ENCODE data around the gene OPCML. TPM values are rescaled to one million over a fixed set of nuclear protein-coding genes. Genes with fewer than 3 reads are reported as not detected.

OPCML gene
- total RNA-seq, 1 donor from 2014 or later: 1.2 TPM

DNA sequence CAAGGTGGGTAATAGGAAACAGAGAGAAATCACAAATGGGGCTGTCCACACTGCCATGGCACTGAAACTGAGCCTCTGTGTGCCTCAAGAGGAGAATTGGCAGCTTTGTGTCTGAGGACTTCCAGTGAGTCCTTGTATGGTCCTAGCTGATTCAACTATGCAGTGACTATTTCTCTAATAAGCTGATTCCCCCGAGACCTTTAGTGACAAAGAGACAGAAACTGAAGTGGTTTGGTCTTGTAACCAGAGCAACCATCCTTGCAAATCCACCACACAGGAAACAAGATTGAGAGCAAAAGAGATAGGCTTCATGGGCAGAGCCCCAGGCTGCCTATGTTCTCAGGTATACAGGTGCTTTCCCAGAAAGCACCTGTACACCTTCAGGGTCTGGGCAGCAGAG, 1123.4 kb downstream of the OPCML start:
- DNase-seq (ENCODE audit: low read depth, low spot score): no peak
- no peak for TF ChIP-seq CTCF (conservative IDR thresholded peaks at IDR 0.05)
- no peak overlapping the region for H3K27ac Mint-ChIP-seq (ENCODE audit: unreplicated experiment)
- peaks cover 47% of the 10 kb centered on the region for H3K27me3 Mint-ChIP-seq (ENCODE audit: low read depth)
- no peaks in the 10 kb centered on the region for H3K9me3 Mint-ChIP-seq
- H3K4me1 Mint-ChIP-seq: peaks cover 5% of the 10 kb centered on the region
- no peak overlapping the region for H3K4me3 Mint-ChIP-seq
- H3K36me3 Mint-ChIP-seq (ENCODE audit: low read depth): no peaks in the 10 kb centered on the region

DNA sequence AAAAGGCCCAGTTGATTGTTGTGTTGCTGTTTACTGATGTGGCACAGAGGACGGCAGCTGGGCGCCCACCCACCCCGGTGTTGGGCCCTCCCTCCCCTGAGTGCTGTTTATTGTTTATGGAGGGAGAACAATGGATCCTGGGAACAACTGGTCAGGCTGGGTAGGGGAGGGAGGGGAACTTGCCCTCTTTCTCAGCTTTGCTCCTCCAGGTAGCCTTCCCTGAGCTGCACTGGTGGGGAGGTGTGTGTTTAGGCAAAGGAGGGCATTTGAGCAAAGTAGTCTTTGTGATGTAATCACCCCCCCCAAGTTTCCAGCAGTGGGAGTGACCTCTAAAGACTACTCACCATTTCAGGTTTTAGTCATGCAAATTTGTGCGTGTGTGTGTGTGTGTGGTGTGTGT, 1126.6 kb downstream of the OPCML start:
- H3K27ac Mint-ChIP-seq (ENCODE audit: unreplicated experiment): no peak overlapping the region
- no peak for DNase-seq (ENCODE audit: low read depth, low spot score)
- TF ChIP-seq CTCF (conservative IDR thresholded peaks at IDR 0.05): no peak
- peaks cover 5% of the 10 kb centered on the region for H3K4me1 Mint-ChIP-seq
- no peak overlapping the region for H3K4me3 Mint-ChIP-seq
- peaks cover 40% of the 10 kb centered on the region for H3K27me3 Mint-ChIP-seq (ENCODE audit: low read depth)
- no peaks in the 10 kb centered on the region for H3K9me3 Mint-ChIP-seq
- no peaks in the 10 kb centered on the region for H3K36me3 Mint-ChIP-seq (ENCODE audit: low read depth)

GRCh38 chr11:132402071-132402684, 1130.1 kb downstream of the OPCML start:
- Mint-ChIP-seq H3K27me3 (ENCODE audit: low read depth) (peaks cover 24% of the 10 kb centered on the region), H3K36me3 (ENCODE audit: low read depth) (no peaks in the 10 kb centered on the region), H3K9me3 (no peaks in the 10 kb centered on the region), H3K27ac (ENCODE audit: unreplicated experiment) (no peak overlapping the region), H3K4me3 (no peak overlapping the region), H3K4me1 (peaks cover 5% of the 10 kb centered on the region)
- DNase-seq (ENCODE audit: low read depth, low spot score): peak; percentile 40
- TF ChIP-seq CTCF (conservative IDR thresholded peaks at IDR 0.05): peak; percentile 64

DNA sequence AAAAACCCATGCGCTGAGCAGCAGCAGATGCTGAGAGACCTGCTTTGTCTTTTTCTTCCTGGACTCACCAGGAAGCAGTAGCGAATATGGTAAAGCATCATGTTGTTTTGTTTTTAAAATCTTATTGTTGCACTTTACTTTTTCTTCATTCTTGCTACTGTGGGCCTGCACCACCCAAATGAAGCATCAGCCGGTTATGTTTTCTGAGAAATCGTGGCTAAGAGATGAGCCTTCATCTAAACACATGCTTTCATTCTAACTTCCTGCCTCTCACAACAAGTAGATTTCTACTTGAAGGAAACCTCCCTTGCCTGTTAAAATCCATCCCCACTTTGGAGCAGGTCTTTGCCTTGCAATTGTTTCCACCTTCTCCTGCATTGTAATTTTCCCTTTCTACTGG, 1136.0 kb downstream of the OPCML start:
- no peak for TF ChIP-seq CTCF (conservative IDR thresholded peaks at IDR 0.05)
- Mint-ChIP-seq H3K27me3 (ENCODE audit: low read depth) (peaks cover 10% of the 10 kb centered on the region), H3K4me3 (no peak overlapping the region), H3K4me1 (peaks cover 6% of the 10 kb centered on the region), H3K36me3 (ENCODE audit: low read depth) (no peaks in the 10 kb centered on the region), H3K9me3 (peaks cover 4% of the 10 kb centered on the region), H3K27ac (ENCODE audit: unreplicated experiment) (no peak overlapping the region)
- DNase-seq (ENCODE audit: low read depth, low spot score): no peak

GRCh38 chr11:132395434-132395833, 1136.9 kb downstream of the OPCML start:
- Mint-ChIP-seq H3K27me3 (ENCODE audit: low read depth) (peaks cover 7% of the 10 kb centered on the region), H3K4me1 (peaks cover 6% of the 10 kb centered on the region)

More at GRCh38 chr11:132395434-132395833, 1136.9 kb downstream of the OPCML start:
- Mint-ChIP-seq H3K36me3 (ENCODE audit: low read depth) (no peaks in the 10 kb centered on the region), H3K27ac (ENCODE audit: unreplicated experiment) (no peak overlapping the region), H3K4me3 (no peak overlapping the region), H3K9me3 (peaks cover 6% of the 10 kb centered on the region)
- no peak for DNase-seq (ENCODE audit: low read depth, low spot score)
- TF ChIP-seq CTCF (conservative IDR thresholded peaks at IDR 0.05): no peak

All from neural crest cell (in vitro differentiated cells).